ENCODE results near the gene CNTNAP2. TPM values are rescaled to one million over a fixed set of nuclear protein-coding genes. Genes with fewer than 3 reads are reported as not detected.

The CNTNAP2 gene
- total and polyA plus RNA-seq, 9 of the 15 experiments (the other 6 are each of a cell fraction or from before 2014, with no cell fraction given), result 0.04 to 0.62 (median 0.09) TPM; not detected in 4

- H3K27ac ChIP-seq (ENCODE audit: extremely low read depth, low read depth, low read length), result no peak overlapping the region
- 2% methylated on average over 5 of the region's 5 CpGs for WGBS (ENCODE audit: insufficient coverage, low coverage, missing lambda C conversion rate)
- no peak for TF ChIP-seq KAT2B (IDR thresholded peaks at IDR 0.05; ENCODE audit: low read depth, low read length)
- no peak for TF ChIP-seq BMI1 (IDR thresholded peaks at IDR 0.05; ENCODE audit: low read length)
- no peak for TF ChIP-seq ZNF197 (CRISPR knock-in tag; IDR thresholded peaks at IDR 0.05; ENCODE audit: low read depth)
- TF ChIP-seq TAL1 (IDR thresholded peaks at IDR 0.05), result no peak
- TF ChIP-seq RBBP5 (IDR thresholded peaks at IDR 0.05; ENCODE audit: borderline replicate concordance, insufficient read depth, low read length, poor library complexity, severe bottlenecking), result no peak
- no peak for TF ChIP-seq NCOA1 (IDR thresholded peaks at IDR 0.05; ENCODE audit: low read depth)
- TF ChIP-seq ZBTB49 (CRISPR knock-in tag; IDR thresholded peaks at IDR 0.05; ENCODE audit: borderline replicate concordance), result no peak
- H3K4me2 ChIP-seq (ENCODE audit: insufficient read depth, low read length), result no peak overlapping the region
- no peaks in the 10 kb centered on the region for H3K9me1 ChIP-seq (ENCODE audit: control insufficient read depth, insufficient read depth, low read length)
- no peaks in the 10 kb centered on the region; a peak in 1 of 5 replicates for H3K4me1 ChIP-seq (replicated peaks in 1 of 2; ENCODE audit: control insufficient read depth in 2 of 2, insufficient read depth in 2 of 2, low read length in 2 of 2)
- H4K20me1 ChIP-seq (replicated peaks; ENCODE audit: control insufficient read depth, insufficient read depth, low read length), result no peaks in the 10 kb centered on the region
- H3K9ac ChIP-seq (ENCODE audit: insufficient read depth in 1 of 2, low read depth in 2 of 2, low read length in 2 of 2), result no peak overlapping the region
- no TSS peak for BruUV-seq (replicated peaks)
- DNase-seq (ENCODE audit: extremely low read depth in 1 of 4, low spot score in 3 of 4) (no peak), FAIRE-seq (no peak), ATAC-seq (no peak)
- CTCF ChIA-PET (ENCODE audit: low intra/inter-chr PET ratio), result no interaction called here
- in situ Hi-C loops (cut with MboI), result loop anchor here (10.0 kb wide), 1 partner anchor 704 kb away; no protein-coding TSS in a partner anchor
- no peaks in the 10 kb centered on the region for H3K9me3 ChIP-seq (replicated peaks; ENCODE audit: control insufficient read depth, insufficient read depth, low read depth, low read length)
- H3K79me2 ChIP-seq (ENCODE audit: control insufficient read depth, insufficient read depth, low read length), result no peaks in the 10 kb centered on the region
- POLR2A ChIA-PET, result no interaction called here
- H3K36me3 ChIP-seq (ENCODE audit: control insufficient read depth, insufficient read depth, low read length), result no peaks in the 10 kb centered on the region
- no peak overlapping the region for H3K4me3 ChIP-seq
- H2AFZ ChIP-seq (ENCODE audit: low read depth, low read length), result peak overlapping the region; percentile 11; the same call in 1 of the 2 replicates
- H3K27me3 ChIP-seq (ENCODE audit: control insufficient read depth in 2 of 2, insufficient read depth in 2 of 2, low read length in 2 of 2), result peaks cover 4 to 14% of the 10 kb centered on the region in 2 experiments; a peak in 3 of 5 replicates
- intact Hi-C loops (cut with micrococcal nuclease), result loop anchor here (5.0 kb wide), 1 partner anchor 1013 kb away; no protein-coding TSS in a partner anchor
Measured at GRCh38 chr7:148260599-148260998, 2144.0 kb downstream of the CNTNAP2 start.
